Fibroblast of upper back skin (primary cell): Measurements from ENCODE around the gene ARMS2.
A peak's percentile ranks its signal among the peaks of the same experiment; 100 is the strongest.

Experiments used
- DNase-seq: peaks from one replicate; pipeline ENCODE4 v3.0.0-alpha.2; 2013

ARMS2 gene

GRCh38 chr10:122454603-122455080 is at the start of gene ARMS2:
Gene ARMS2, plus strand, starts transcription at chr10:122454653. Its CDS starts 75 bp downstream, at chr10:122454728.
- no peak for DNase-seq

- DNase-seq, result peak; percentile 8
Measured at GRCh38 chr10:122407375-122408125, 46.9 kb upstream of the ARMS2 start.

GRCh38 chr10:122413327-122413726 is 41.1 kb upstream of the ARMS2 start:
- DNase-seq, result no peak

- peak; percentile 45 for DNase-seq
Measured at GRCh38 chr10:122417667-122418066, 36.8 kb upstream of the ARMS2 start.

- DNase-seq, result peak; percentile 12
Measured at GRCh38 chr10:122419016-122419415, 35.4 kb upstream of the ARMS2 start.

- peak; percentile 93 for DNase-seq
Measured at GRCh38 chr10:122419876-122420623, 34.4 kb upstream of the ARMS2 start.

GRCh38 chr10:122420624-122421007 is 33.8 kb upstream of the ARMS2 start:
- DNase-seq, result peak; percentile 15

GRCh38 chr10:122421054-122421625 is 33.3 kb upstream of the ARMS2 start:
- peak; percentile 33 for DNase-seq

- no peak for DNase-seq
Measured at GRCh38 chr10:122421742-122422141, 32.7 kb upstream of the ARMS2 start.

GRCh38 chr10:122422266-122422989 is 32.0 kb upstream of the ARMS2 start:
- DNase-seq, result no peak

GRCh38 chr10:122424059-122424458 is 30.4 kb upstream of the ARMS2 start:
- no peak for DNase-seq

GRCh38 chr10:122426829-122427228 is 27.6 kb upstream of the ARMS2 start:
- DNase-seq, result no peak

GRCh38 chr10:122427280-122427679 is 27.2 kb upstream of the ARMS2 start:
- no peak for DNase-seq

GRCh38 chr10:122435212-122435827 is 19.1 kb upstream of the ARMS2 start:
- DNase-seq, result peak; percentile 55

GRCh38 chr10:122441961-122442360 is 12.5 kb upstream of the ARMS2 start:
- peak; percentile 65 for DNase-seq

GRCh38 chr10:122445469-122445868 is 9.0 kb upstream of the ARMS2 start:
- DNase-seq, result no peak

GRCh38 chr10:122445904-122446303 is 8.5 kb upstream of the ARMS2 start:
- DNase-seq, result no peak

GRCh38 chr10:122446668-122447423 is 7.6 kb upstream of the ARMS2 start:
- no peak for DNase-seq

GRCh38 chr10:122448600-122448999 is 5.9 kb upstream of the ARMS2 start:
- no peak for DNase-seq

- DNase-seq, result no peak
Measured at GRCh38 chr10:122449153-122449552, 5.3 kb upstream of the ARMS2 start.

- DNase-seq, result no peak
Measured at GRCh38 chr10:122450353-122450990, 4.0 kb upstream of the ARMS2 start.
